ENCODE results near the gene ATAD3C.
"Not testable (repeated sequence)": the region's sequence is repeated elsewhere in the genome, so short reads cannot be mapped to it uniquely, and the experiment has no call there.

ATAD3C gene

DNA sequence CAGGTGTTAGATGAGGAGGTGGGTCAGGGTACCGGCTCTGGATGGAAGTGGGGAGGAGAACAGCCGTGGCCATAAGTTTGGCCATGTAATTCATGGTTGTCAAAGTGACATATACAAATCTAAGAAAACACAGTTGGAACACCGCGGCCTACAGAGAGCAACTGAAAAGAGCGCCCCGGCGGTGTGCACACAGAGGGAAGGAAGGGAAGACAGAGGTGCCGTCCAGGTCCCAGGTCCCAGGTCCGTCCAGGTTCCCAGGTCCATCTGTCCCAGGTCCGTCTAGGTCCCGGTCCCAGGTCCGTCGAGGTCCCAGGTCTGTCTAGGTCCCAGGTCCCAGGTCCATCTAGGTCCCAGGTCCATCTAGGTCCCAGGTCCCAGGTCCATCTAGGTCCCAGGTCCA is 37.9 kb upstream of the ATAD3C start:
- Mint-ChIP-seq H3K27me3 (no peaks in the 10 kb centered on the region), H3K4me1 (ENCODE audit: low read depth) (peaks cover 32% of the 10 kb centered on the region), H3K4me3 (no peak overlapping the region), H3K9me3 (no peaks in the 10 kb centered on the region), H3K27ac (no peak overlapping the region), H3K36me3 (ENCODE audit: low read depth) (peaks cover 39% of the 10 kb centered on the region)
- no peak for DNase-seq

DNA sequence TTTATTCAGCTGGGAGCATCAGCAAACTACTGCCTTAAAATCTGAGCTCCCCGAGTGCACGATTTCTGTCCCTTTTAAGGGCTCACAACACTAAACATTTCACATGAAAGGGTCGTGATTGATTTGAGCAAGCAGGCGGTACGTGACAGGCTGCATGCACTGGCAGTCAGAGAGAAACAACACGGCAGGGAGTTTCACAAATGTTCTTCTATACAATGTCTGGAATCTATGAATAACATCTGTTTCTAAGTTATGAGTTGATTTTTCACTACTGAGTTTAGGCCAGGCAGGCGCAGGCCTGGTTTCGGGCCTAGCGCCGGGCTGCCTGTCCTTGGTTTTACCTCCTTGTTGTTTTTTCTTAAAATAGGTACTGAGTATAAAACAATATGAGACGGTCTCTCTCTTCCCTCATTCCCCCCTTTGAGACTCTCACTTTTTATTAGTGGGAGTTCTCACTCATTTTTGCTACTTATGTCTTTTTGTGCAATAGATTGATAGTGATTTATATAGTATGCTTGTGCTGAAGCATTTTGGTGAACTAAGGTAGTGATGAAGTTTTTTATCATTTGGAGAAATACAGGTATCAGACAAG is 37.1 kb upstream of the ATAD3C start:
- H3K36me3 Mint-ChIP-seq (ENCODE audit: low read depth): peaks cover 32% of the 10 kb centered on the region
- not testable (repeated sequence) for DNase-seq, H3K27me3 Mint-ChIP-seq, H3K9me3 Mint-ChIP-seq, H3K4me3 Mint-ChIP-seq
- H3K27ac Mint-ChIP-seq: peak overlapping the region; percentile 31
- peaks cover 31% of the 10 kb centered on the region for H3K4me1 Mint-ChIP-seq (ENCODE audit: low read depth)

DNA sequence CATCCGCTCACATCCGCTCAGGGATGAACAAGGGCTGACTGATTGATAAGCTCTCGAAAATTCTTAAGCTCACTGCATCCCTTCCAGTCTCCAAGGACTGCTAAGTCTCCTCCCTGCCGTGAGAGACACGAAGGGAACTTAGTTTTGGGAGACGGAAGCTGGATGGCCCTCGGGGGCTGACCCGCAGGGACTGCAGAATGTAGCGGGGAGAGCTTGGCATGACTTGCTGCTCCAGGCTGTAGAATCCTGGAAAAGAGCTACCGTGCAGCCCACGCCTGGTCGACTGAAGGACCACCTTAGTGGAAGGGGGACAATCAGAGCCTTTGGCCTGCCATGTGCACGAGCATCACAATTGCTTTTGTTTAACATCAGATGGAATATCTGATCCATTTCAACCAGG is 33.7 kb upstream of the ATAD3C start:
- H3K36me3 Mint-ChIP-seq (ENCODE audit: low read depth): peaks cover 2% of the 10 kb centered on the region
- DNase-seq: no peak
- H3K27me3 Mint-ChIP-seq: peaks cover 2% of the 10 kb centered on the region
- no peaks in the 10 kb centered on the region for H3K9me3 Mint-ChIP-seq
- no peak overlapping the region for H3K4me3 Mint-ChIP-seq
- no peak overlapping the region for H3K27ac Mint-ChIP-seq
- peaks cover 18% of the 10 kb centered on the region for H3K4me1 Mint-ChIP-seq (ENCODE audit: low read depth)

DNA sequence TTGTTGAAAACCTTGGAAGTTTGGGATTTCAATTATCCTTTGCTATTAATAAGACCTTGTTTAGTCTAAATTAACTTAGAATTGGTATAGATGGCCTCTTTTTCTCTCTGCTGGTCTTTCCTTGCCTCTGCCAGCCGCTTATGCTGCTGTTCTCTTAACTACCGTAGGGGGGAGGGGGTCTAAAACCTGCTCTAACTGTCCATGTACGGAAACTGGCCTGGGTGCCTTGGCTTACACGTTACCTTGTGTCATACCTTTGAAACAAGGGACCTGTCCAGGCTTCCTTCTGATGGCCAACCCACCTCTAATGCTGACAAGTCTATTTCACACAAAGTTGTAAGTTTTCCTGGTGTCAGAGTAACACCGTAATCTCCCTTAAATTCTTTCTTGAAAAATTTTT is 32.1 kb upstream of the ATAD3C start:
- H3K27ac Mint-ChIP-seq; H3K4me3 Mint-ChIP-seq; DNase-seq; H3K9me3 Mint-ChIP-seq; H3K36me3 Mint-ChIP-seq (ENCODE audit: low read depth): not testable (repeated sequence)
- Mint-ChIP-seq H3K4me1 (ENCODE audit: low read depth) (peaks cover 13% of the 10 kb centered on the region), H3K27me3 (peaks cover 12% of the 10 kb centered on the region)

DNA sequence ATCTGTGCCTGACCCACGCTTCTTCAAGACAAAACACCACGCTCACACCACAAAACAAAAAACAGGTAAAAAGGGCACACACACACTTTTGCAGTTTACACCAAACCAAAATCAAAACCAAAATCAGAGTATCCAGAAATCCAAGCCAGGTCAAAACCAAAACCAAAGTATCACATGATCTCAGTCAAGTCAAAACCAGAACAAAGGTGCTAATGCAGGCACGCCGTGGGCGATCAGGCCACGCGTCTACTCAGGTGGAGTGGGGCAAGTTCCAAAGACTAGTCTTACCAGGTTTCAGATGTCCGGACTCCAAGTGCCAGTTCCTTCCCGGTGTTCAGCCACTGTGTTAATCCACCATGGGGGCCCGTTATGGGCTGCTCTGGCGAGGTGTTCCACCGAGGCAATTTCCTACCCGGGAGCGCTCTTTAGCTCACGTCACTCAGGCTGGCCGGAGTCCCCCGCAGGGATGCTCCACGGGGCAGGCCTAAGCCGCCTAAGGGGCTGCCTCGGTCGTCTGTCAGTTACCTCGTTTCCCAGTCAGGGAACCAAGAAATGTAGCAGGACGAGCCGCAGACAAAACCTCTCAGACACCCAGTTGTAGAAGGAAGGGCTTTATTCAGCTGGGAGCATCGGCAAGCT is 31.5 kb upstream of the ATAD3C start:
- not testable (repeated sequence) for H3K27ac Mint-ChIP-seq; H3K9me3 Mint-ChIP-seq; H3K4me3 Mint-ChIP-seq; DNase-seq; H3K36me3 Mint-ChIP-seq (ENCODE audit: low read depth)
- H3K27me3 Mint-ChIP-seq: peaks cover 18% of the 10 kb centered on the region
- H3K4me1 Mint-ChIP-seq (ENCODE audit: low read depth): peaks cover 15% of the 10 kb centered on the region

DNA sequence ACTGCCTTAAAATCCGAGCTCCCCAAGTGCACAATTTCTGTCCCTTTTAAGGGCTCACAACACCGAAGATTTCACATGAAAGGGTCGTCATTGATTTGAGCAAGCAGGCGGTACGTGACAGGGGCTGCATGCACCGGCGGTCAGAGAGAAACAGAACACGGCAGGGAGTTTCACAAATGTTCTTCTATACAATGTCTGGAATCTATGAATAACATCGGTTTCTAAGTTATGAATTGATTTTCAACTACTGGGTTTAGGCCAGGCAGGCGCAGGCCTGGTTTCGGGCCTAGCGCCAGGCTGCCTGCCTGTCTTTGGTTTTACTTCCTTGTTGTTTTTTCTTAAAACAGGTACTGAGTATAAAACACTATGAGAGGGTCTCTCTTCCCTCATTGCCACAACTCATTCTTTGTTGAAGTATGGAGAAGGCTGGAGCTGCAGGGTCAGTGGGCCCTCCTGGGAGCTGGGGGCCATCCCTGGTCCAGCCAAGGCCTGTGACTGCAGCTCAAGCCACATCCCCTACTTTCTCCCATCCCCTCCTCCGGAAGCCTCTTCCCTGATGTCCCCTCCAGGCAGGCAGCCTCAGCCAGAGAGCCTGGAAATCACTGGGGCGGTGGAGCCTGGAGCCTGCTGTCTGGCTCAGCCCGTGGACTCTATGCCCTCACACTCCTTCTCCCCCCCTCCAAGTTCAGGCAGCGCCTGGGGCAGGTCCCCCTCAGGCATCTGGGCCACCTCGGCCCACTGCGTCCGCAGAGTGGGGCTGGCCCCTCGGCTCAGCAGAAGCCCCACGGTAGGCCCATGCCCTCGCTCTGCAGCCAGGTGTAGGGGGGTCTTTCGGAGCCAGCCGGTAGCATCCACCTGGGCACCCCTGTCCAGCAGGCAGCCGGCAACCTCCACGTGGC is 30.8 kb upstream of the ATAD3C start:
- no peaks in the 10 kb centered on the region for H3K36me3 Mint-ChIP-seq (ENCODE audit: low read depth)
- no peak overlapping the region for H3K4me3 Mint-ChIP-seq
- no peak overlapping the region for H3K27ac Mint-ChIP-seq
- H3K9me3 Mint-ChIP-seq: no peaks in the 10 kb centered on the region
- H3K27me3 Mint-ChIP-seq: peaks cover 21% of the 10 kb centered on the region
- DNase-seq: no peak
- H3K4me1 Mint-ChIP-seq (ENCODE audit: low read depth): peaks cover 16% of the 10 kb centered on the region

DNA sequence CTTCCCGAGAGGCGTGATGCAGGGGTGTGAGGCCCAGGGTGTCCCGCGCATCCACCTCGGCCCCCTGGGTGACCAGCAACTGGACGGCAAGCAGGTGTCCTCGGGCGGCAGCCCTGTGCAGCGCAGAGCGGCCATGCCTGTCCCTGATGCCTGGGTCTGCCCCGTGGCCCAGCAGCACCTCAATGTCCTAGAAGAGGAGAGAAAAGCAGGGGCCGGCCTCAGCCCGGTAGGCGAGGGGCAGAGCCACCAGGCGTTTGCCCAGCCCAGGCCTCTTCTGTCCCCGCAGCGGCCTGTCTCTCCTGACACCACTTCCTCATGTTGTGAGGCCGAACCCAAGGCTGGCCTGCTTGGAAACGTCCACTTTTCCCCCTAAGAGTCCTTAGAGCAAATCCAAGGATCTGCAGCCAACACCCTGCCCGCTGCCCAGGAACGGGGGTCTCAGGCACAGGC is 30.1 kb upstream of the ATAD3C start:
- H3K4me1 Mint-ChIP-seq (ENCODE audit: low read depth): peaks cover 16% of the 10 kb centered on the region
- no peak overlapping the region for H3K27ac Mint-ChIP-seq
- no peaks in the 10 kb centered on the region for H3K9me3 Mint-ChIP-seq
- no peak for DNase-seq
- no peak overlapping the region for H3K4me3 Mint-ChIP-seq
- no peaks in the 10 kb centered on the region for H3K36me3 Mint-ChIP-seq (ENCODE audit: low read depth)
- H3K27me3 Mint-ChIP-seq: peaks cover 21% of the 10 kb centered on the region

DNA sequence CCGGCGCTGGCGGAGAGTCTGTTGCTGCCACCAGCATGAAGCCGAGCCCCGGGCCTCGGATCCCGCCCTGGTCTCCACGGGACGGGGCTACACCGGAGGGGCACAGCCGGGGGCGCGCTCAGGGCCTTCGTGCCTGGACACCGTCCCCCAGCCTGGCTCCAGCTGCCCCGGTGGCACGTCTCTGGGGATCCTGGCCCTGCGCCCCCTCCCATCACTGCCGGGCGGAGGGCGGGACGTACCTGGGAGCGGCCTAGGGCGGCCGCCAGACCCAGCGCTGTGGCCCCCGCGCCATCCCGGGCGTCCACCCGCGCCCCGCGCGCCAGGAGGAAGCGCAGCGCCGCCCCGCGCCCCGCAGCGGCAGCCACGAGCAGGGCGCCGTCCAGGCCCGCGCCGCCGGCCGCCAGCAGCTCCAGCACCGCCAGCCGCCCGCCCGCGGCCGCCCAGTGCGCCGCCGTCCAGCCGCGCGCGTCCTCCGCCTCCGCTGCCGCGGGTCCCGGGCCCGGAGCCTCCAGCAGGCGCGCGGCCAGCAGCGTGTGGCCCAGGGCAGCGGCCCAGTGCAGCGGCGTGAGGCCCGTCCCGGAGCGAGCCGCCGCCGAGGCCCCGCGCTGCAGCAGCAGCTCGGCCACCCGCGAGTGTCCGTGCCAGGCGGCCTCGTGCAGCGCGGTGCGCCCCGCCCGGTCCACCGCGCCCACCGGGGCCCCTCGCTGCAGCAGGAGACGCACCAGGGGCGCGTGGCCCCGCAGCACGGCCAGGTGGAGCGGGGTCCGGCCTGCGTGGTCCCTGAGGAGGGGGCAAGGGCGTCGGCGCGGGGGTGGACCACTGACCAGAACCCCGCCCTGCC is 29.5 kb upstream of the ATAD3C start:
- DNase-seq: no peak
- Mint-ChIP-seq H3K27me3 (peaks cover 27% of the 10 kb centered on the region), H3K27ac (no peak overlapping the region)

DNA sequence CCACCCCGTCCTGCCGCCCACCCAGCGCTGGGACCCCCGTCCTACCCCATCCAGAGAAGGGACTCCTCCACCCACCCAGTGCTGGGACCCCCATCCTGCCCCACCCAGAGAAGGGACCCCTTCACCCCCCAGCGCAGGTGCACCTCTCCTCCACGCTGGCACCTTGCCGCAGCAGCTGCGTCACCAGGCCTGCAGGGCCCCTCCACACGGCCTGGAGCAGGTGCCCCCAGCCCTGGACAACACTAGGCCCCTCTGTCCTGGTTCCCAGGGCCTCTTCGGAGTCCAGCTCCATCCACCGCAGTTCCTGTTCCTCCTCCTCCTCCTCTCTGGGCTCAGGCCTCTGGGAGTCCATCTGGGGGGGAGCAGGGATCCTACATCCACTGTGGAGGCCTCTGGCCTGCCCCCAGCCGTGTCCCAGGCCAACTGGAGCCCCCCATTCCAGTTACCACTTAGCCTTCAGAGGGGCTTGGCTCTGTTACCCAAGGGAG is 28.8 kb upstream of the ATAD3C start:
- H3K4me1 Mint-ChIP-seq (ENCODE audit: low read depth): peaks cover 16% of the 10 kb centered on the region
- no peak overlapping the region for H3K27ac Mint-ChIP-seq
- no peak for DNase-seq
- peaks cover 32% of the 10 kb centered on the region for H3K27me3 Mint-ChIP-seq
- H3K4me3 Mint-ChIP-seq: no peak overlapping the region
- H3K9me3 Mint-ChIP-seq: no peaks in the 10 kb centered on the region
- no peaks in the 10 kb centered on the region for H3K36me3 Mint-ChIP-seq (ENCODE audit: low read depth)

More for the DNA sequence above, 29.5 kb upstream of the ATAD3C start:
- H3K4me1 Mint-ChIP-seq (ENCODE audit: low read depth): peaks cover 16% of the 10 kb centered on the region
- no peak overlapping the region for H3K4me3 Mint-ChIP-seq
- no peaks in the 10 kb centered on the region for H3K9me3 Mint-ChIP-seq
- no peaks in the 10 kb centered on the region for H3K36me3 Mint-ChIP-seq (ENCODE audit: low read depth)

DNA sequence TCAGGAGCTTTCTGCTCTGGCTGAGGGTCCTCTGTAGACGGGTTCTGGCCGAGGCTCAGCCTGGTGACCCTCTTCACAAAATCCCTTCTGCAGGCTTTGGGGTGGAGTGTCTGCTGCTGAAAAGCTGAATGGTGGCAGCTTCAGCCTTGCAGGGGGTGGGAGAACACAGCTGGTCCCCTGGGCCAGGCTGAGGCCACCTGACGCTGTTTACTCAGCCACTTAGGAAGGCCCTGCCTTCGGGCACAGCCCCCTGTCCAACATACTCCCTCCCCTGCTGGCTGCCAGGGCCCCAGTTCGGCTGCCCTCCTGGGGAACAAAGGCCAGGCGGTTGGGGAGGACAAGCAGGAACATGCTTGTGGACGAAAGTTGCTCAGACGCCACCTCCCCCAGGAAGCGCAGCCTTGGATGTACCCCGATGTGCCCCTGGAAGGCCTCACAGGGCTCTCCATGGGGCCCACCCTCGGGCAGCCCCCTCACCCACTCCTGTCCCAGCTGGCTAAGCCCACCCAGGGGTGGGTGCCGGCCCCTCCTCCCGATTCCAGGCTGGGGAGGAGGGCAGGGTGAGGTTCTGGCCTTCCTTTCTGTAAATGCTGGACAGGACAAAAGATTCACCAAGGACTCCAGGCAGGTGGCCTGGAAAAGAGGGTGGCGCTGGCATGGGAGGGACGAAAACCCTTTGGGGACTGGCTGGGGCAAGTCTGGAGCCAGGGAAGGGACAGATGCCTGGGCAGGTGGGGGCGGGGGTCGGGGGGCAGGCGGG is 28.2 kb upstream of the ATAD3C start, which contains the start of gene ANKRD65:
Gene ANKRD65 (minus strand): TSS at position 130 of the 760 bp plus-strand sequence. CDS start 271 bp downstream, outside the sequence.
- Mint-ChIP-seq H3K4me1 (ENCODE audit: low read depth) (peaks cover 17% of the 10 kb centered on the region), H3K9me3 (no peaks in the 10 kb centered on the region), H3K36me3 (ENCODE audit: low read depth) (no peaks in the 10 kb centered on the region), H3K27ac (no peak within 1 kb of the TSS), H3K4me3 (no peak within 1 kb of the TSS), H3K27me3 (peaks cover 37% of the 10 kb centered on the region)
- no peak for DNase-seq

DNA sequence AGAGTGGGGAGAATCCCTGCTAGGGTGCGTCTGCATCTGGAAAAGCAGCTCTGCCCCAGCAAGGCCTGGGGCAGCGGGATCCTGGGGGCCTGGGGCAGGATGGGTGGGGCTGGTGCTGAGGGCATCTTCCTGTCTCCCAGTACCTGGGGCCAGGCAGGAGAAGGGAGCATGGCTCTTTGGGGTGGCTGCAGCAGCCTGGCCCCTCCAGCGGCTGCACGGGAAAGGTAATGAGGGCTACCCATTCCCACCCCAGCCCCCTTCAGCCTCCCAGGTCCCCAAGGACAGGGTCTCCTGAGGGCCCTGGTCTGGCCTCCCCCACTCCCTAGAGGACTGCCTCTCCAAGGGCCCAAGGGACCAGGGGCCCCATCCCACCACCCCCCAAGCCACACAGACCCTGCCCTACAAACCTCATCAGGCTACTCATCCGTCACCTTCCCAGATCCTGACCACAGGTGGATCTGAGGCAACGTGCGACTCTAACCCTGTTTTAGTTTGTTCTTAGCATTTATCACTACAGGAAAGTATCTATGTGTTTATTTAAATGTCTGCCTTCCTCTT is 27.5 kb upstream of the ATAD3C start:
- Mint-ChIP-seq H3K27me3 (peaks cover 38% of the 10 kb centered on the region), H3K27ac (no peak overlapping the region), H3K36me3 (ENCODE audit: low read depth) (no peaks in the 10 kb centered on the region), H3K4me3 (no peak overlapping the region), H3K9me3 (no peaks in the 10 kb centered on the region), H3K4me1 (ENCODE audit: low read depth) (peaks cover 17% of the 10 kb centered on the region)
- DNase-seq: no peak

DNA sequence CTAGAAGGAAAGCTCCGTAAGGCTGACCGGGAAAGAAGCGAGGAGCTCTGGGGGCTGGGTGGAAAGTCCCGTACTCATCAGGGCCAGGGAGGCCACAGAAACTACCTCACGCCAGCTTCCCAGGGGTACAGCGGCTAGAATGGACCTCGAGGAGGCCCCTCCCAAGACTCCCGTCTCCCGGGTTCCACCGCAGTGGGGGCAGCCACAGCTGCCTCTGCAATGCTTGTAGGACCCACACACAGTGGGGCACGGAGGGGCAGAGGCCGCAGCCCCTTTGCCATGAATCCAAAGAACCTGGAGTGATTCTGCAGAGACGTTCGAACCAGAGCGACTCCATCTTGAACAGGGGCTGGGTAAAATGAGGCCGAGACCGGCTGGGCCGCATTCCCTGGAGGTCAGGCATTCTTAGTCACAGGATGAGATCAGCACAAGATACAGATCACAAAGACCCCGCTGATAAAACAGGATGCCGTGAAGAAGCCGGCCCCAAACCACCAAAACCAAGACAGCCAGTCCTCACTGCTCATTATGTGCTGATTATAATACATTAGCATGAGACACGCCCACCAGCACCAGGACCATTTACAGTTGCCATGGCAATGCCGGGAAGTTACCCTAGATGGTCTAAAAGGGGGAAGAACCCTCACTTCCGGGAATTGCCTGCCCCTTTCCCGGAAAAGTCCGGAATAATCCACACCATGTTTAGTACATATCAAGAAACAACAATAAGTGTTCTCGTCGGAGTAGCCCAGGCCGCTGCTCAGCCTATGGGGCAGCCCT is 26.8 kb upstream of the ATAD3C start:
- Mint-ChIP-seq H3K4me3 (no peak overlapping the region), H3K27me3 (peaks cover 38% of the 10 kb centered on the region), H3K27ac (peak overlapping the region; percentile 17), H3K36me3 (ENCODE audit: low read depth) (no peaks in the 10 kb centered on the region), H3K4me1 (ENCODE audit: low read depth) (peaks cover 16% of the 10 kb centered on the region), H3K9me3 (no peaks in the 10 kb centered on the region)
- no peak for DNase-seq

DNA sequence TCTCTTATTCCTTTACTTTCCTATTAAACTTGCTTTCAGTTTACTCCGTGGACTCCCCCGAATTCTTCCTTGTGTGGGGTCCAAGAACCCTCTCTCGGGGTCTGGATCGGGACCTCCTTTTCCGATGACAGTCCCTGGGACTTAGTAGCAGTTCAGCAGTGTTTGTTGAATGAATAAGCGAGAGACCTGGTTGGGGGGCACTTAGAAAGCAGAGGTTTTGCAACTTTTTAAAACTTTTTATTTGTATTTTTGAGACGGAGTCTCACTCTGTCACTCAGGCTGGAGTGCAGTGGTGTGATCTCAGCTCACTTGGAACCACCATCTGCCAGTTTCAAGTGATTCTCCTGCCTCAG is 26.3 kb upstream of the ATAD3C start:
- H3K9me3 Mint-ChIP-seq: no peaks in the 10 kb centered on the region
- H3K4me3 Mint-ChIP-seq: no peak overlapping the region
- no peak overlapping the region for H3K27ac Mint-ChIP-seq
- no peaks in the 10 kb centered on the region for H3K36me3 Mint-ChIP-seq (ENCODE audit: low read depth)
- peaks cover 11% of the 10 kb centered on the region for H3K4me1 Mint-ChIP-seq (ENCODE audit: low read depth)
- H3K27me3 Mint-ChIP-seq: peaks cover 38% of the 10 kb centered on the region
- DNase-seq: no peak
